ENCODE data around the gene VAV2. TPM values are rescaled to one million over a fixed set of nuclear protein-coding genes. Genes with fewer than 3 reads are reported as not detected.

VAV2 gene
- total RNA-seq, 1 donor from 2014 or later, result 52.0 TPM

Other genes starting within 250 kb of the VAV2 start
- 10.8 and 42.8 TPM in 2 replicates for gene BRD3OS, start 33.2 kb upstream of the VAV2 start, total RNA-seq
- 5.4 and 37.7 TPM in 2 replicates for gene BRD3, start 75.7 kb upstream of the VAV2 start, total RNA-seq
- gene WDR5, start 143.8 kb upstream of the VAV2 start, total RNA-seq, result 18.4 and 23.1 TPM in 2 replicates
- gene RNU6ATAC, start 172.2 kb upstream of the VAV2 start, total RNA-seq, result not detected in 2 replicates